CD4-positive, alpha-beta T cell (primary cell): Measurements from ENCODE around the gene ITGAE. TPM values are rescaled to one million over a fixed set of nuclear protein-coding genes. Genes with fewer than 3 reads are reported as not detected.
A peak's percentile ranks its signal among the peaks of the same experiment; 100 is the strongest.

Experiments
- ATAC-seq: fragments of 200-7000 bp; cut with Tn5 transposase; one replicate; pipeline ENCODE4 v1.10.0; 2022; ENCODE audit warnings: mild to moderate bottlenecking; ENCODE audit not compliant: poor library complexity
- CTCF ChIA-PET: fragments of 350-600 bp; sonication (Branson Sonifier 250); formaldehyde crosslinking; loops from one replicate; lab custom pipeline; 2021; ENCODE audit warnings: antibody characterized with exemption, inconsistent platforms; lab: Charles Lee
- POLR2A ChIA-PET: fragments of 350-600 bp; sonication (Branson Sonifier 250); formaldehyde crosslinking; loops from one replicate; lab custom pipeline; 2021; ENCODE audit warnings: antibody characterized with exemption, inconsistent platforms; lab: Charles Lee
- DNase-seq, 14 experiments: peaks; one replicate each; pipeline ENCODE4 v3.0.0-alpha.2; 2013 to 2020; ENCODE audit warnings: mixed read lengths in 2 of 14
- H3K27ac ChIP-seq, 2 donors: one replicate each; pipeline versions ENCODE4 v1.5.1 to v1.7.0; 2013; ENCODE audit warnings: low read length in 2 of 2, low read depth in 1 of 2, mild to moderate bottlenecking in 1 of 2
- H3K27me3 ChIP-seq, 2 experiments: 1 replicate in 1 of 2; 2 replicates in 1 of 2; pipeline versions ENCODE4 v1.6.1 to v1.7.0; 2013; ENCODE audit warnings: low read length in 2 of 2, control low read depth in 1 of 2, mild to moderate bottlenecking in 1 of 2, moderate library complexity in 1 of 2; ENCODE audit not compliant: insufficient read depth in 2 of 2, control insufficient read depth in 1 of 2
- H3K36me3 ChIP-seq: one replicate; pipeline ENCODE4 v1.6.1; 2013; ENCODE audit warnings: low read length, control low read depth; ENCODE audit not compliant: insufficient read depth
- H3K4me1 ChIP-seq: one replicate; pipeline ENCODE4 v1.6.1; 2013; ENCODE audit warnings: low read length, control low read depth; ENCODE audit not compliant: insufficient read depth
- H3K4me3 ChIP-seq: one replicate; pipeline ENCODE4 v1.5.1; 2013; ENCODE audit warnings: mild to moderate bottlenecking, low read length, moderate library complexity
- H3K9me3 ChIP-seq, 2 experiments: 1 replicate in 1 of 2; 2 replicates in 1 of 2; pipeline versions ENCODE4 v1.6.1 to v1.7.0; 2013; ENCODE audit warnings: low read length in 2 of 2, mild to moderate bottlenecking in 2 of 2, control low read depth in 1 of 2, moderate library complexity in 1 of 2; ENCODE audit not compliant: control insufficient read depth in 1 of 2, insufficient read depth in 1 of 2
- H3K27ac Mint-ChIP-seq: one replicate; pipeline ENCODE4 v1.8.0; 2020; ENCODE audit warnings: mixed read lengths
- H3K27me3 Mint-ChIP-seq: one replicate; pipeline ENCODE4 v1.8.0; 2021; ENCODE audit warnings: mixed read lengths
- H3K36me3 Mint-ChIP-seq: one replicate; pipeline ENCODE4 v1.8.0; 2021; ENCODE audit warnings: low read depth, mixed read lengths
- H3K4me1 Mint-ChIP-seq: one replicate; pipeline ENCODE4 v1.8.0; 2021; ENCODE audit warnings: low read depth, mixed read lengths
- H3K4me3 Mint-ChIP-seq: one replicate; pipeline ENCODE4 v1.8.0; 2020; ENCODE audit warnings: mild to moderate bottlenecking, mixed read lengths
- H3K9me3 Mint-ChIP-seq: one replicate; pipeline ENCODE4 v1.8.0; 2020; ENCODE audit warnings: mixed read lengths
- intact Hi-C, 2 experiments: fragments of 100-400 bp; cut with DNase I in 1 of 2; cut with micrococcal nuclease in 1 of 2; formaldehyde crosslinking; loops; one replicate each; pipeline versions ENCODE4 v1.15.1 to v1.9.0; 2023 to 2025; cut with DNase I, micrococcal nuclease
- total RNA-seq, 174 experiments: library from RNA in 2 of 174; stranded (reverse) in 2 of 174; gene quantifications; one replicate each; pipeline ENCODE4 v1.2.3 and lab custom pipeline; 2021 to 2026
- TF ChIP-seq, protein P1 (sequence below): fragments of 200-600 bp; IDR thresholded peaks from one replicate; pipeline ENCODE4 v1.8.0; 2022; ENCODE audit warnings: antibody characterized with exemption, mild to moderate bottlenecking

The ITGAE gene
- total RNA-seq, 2 experiments from 2014 or later: 15.8 to 18.3 TPM

DNA sequence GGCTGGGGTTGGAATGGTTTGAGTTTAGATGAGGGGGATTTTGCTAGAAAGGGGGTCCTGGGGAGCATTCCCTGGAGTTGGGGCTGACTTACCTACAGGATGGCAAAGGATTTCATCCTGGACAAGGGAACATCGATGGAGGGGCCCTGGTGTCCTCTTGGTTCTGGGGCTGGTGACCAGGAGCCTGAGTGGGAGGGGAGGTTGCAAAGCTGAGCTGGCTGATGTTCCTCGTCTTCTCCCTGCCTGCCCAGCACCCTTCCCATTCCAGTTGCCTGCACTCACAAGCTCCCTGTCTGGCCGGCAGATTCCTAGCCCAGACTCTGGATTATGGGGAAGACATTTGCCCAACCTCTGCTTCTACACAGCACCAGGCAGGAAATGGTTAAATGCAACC is 37.2 kb downstream of the ITGAE start:
- peaks cover 51% of the 10 kb centered on the region for H3K4me1 Mint-ChIP-seq

DNA sequence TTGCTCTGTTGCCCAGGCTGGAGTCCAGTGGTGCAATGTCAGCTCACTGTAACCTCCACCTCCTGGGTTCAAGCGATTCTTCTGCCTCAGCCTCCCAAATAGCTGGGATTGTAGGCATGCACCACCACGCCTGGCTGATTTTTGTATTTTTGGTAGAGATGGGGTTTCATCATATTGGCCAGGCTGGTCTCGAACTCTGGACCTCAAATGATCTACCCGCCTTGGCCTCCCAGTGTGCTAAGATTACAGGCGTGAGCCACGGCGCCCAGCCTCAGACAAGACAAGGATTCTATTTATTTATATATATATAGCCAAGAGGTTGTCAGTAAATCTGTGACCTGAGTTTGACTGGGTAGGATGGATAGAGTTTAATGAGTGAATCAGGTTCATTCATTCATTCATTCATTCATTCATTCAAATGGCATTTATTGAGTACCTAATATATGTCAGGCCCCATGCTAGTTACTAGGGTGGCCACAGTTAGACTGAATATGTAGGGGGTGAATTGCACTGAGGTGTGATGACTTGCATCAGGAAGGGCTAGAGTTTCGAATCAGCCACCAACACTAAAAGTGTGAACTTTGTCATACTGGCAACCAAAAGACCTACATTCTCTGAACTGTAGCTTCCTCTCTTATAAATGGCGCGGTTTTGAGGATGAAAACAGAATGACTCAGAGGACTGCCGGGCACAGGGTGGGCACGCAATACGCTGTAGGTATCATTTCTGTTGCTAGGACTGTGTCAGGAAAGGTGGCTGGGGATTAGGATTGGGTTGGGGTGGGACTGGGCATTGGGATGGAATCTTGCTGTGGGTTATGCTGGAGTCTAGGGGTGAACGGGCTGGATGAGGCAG is 37.8 kb downstream of the ITGAE start:
- CTCF ChIA-PET: interaction anchor here (0.9 kb wide), 1 partner anchor 25 kb away, joined by 3 read pairs; no protein-coding TSS in a partner anchor
- peaks cover 46% of the 10 kb centered on the region for H3K4me1 Mint-ChIP-seq
- no peak for ATAC-seq

More for the DNA sequence above, 37.2 kb downstream of the ITGAE start:
- no peaks in the 10 kb centered on the region for H3K36me3 ChIP-seq
- ATAC-seq: no peak
- H3K27ac ChIP-seq: peak overlapping the region in 1 of 2 donors; percentile 48
- Mint-ChIP-seq H3K36me3 (no peaks in the 10 kb centered on the region), H3K27ac (peak overlapping the region; percentile 74), H3K27me3 (no peaks in the 10 kb centered on the region), H3K9me3 (peaks cover 2% of the 10 kb centered on the region), H3K4me3 (peak overlapping the region; percentile 54)
- peaks cover 0 to 4% of the 10 kb centered on the region in 2 experiments for H3K9me3 ChIP-seq
- CTCF ChIA-PET: interaction anchor here (0.9 kb wide), 1 partner anchor 26 kb away, joined by 3 read pairs; no protein-coding TSS in a partner anchor
- peak overlapping the region; percentile 39 for H3K4me3 ChIP-seq
- intact Hi-C loops: no loop called here
- H3K27me3 ChIP-seq: no peaks in the 10 kb centered on the region
- H3K4me1 ChIP-seq: peaks cover 63% of the 10 kb centered on the region
- no peak for DNase-seq
- TF ChIP-seq, protein P1, sequence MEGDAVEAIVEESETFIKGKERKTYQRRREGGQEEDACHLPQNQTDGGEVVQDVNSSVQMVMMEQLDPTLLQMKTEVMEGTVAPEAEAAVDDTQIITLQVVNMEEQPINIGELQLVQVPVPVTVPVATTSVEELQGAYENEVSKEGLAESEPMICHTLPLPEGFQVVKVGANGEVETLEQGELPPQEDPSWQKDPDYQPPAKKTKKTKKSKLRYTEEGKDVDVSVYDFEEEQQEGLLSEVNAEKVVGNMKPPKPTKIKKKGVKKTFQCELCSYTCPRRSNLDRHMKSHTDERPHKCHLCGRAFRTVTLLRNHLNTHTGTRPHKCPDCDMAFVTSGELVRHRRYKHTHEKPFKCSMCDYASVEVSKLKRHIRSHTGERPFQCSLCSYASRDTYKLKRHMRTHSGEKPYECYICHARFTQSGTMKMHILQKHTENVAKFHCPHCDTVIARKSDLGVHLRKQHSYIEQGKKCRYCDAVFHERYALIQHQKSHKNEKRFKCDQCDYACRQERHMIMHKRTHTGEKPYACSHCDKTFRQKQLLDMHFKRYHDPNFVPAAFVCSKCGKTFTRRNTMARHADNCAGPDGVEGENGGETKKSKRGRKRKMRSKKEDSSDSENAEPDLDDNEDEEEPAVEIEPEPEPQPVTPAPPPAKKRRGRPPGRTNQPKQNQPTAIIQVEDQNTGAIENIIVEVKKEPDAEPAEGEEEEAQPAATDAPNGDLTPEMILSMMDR: no peak
- POLR2A ChIA-PET: no interaction called here

DNA sequence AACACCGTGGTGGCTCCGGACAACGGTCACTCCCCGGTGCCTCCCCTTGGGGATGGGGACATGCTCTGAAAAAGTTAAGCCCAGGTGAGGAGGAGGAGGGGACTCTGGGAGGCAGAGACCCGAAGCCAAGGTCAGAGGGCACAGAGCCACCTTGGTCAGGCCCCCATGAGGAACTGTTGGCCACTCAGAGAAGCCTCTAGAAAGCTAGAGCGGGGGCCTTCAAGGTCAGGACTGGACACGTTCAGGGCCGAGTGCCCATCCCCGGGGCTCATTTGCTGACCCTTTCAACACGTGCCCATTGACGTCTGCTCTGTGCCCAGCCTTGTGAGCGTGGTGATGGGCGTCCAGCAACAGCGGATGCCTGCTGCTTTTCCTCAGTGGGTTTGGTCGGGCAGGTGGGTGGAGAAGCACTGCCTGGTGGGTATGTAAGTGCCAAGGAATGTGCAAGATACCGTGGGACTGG is 39.0 kb downstream of the ITGAE start:
- Histone ChIP-seq H3K9me3 (peaks cover 0 to 4% of the 10 kb centered on the region in 2 experiments), H3K36me3 (no peaks in the 10 kb centered on the region), H3K27me3 (no peaks in the 10 kb centered on the region), H3K4me3 (no peak overlapping the region), H3K27ac (no peak overlapping the region), H3K4me1 (peaks cover 47% of the 10 kb centered on the region)
- ATAC-seq (no peak), DNase-seq (no peak)
- intact Hi-C loops: no loop called here
- no peak overlapping the region for H3K27ac Mint-ChIP-seq
- ChIA-PET CTCF (interaction anchor here (0.7 kb wide), 2 partner anchors 129 to 1186 kb away, joined by 3 to 5 read pairs; no protein-coding TSS in a partner anchor), POLR2A (no interaction called here)
- peaks cover 39% of the 10 kb centered on the region for H3K4me1 Mint-ChIP-seq
- H3K27me3 Mint-ChIP-seq: no peaks in the 10 kb centered on the region
- TF ChIP-seq, protein P1: no peak
- no peaks in the 10 kb centered on the region for H3K9me3 Mint-ChIP-seq
- no peak overlapping the region for H3K4me3 Mint-ChIP-seq
- H3K36me3 Mint-ChIP-seq: no peaks in the 10 kb centered on the region

More for the DNA sequence above, 37.8 kb downstream of the ITGAE start:
- H3K27ac ChIP-seq: peak overlapping the region in 1 of 2 donors; percentile 48
- Mint-ChIP-seq H3K4me3 (peak overlapping the region; percentile 54), H3K36me3 (no peaks in the 10 kb centered on the region), H3K9me3 (no peaks in the 10 kb centered on the region), H3K27me3 (no peaks in the 10 kb centered on the region), H3K27ac (peak overlapping the region; percentile 74)
- POLR2A ChIA-PET: no interaction called here
- peak overlapping the region; percentile 39 for H3K4me3 ChIP-seq
- TF ChIP-seq, protein P1: no peak
- peaks cover 57% of the 10 kb centered on the region for H3K4me1 ChIP-seq
- intact Hi-C loops: no loop called here
- H3K27me3 ChIP-seq: no peaks in the 10 kb centered on the region
- H3K36me3 ChIP-seq: no peaks in the 10 kb centered on the region
- DNase-seq: peak in 4 of 14 experiments; percentile 45 to 76 (median 62)
- H3K9me3 ChIP-seq: peaks cover 0 to 4% of the 10 kb centered on the region in 2 experiments
